Breast epithelium (tissue), 4 donors: ENCODE measurements around the gene CALML3. TPM values are rescaled to one million over a fixed set of nuclear protein-coding genes. Genes with fewer than 3 reads are reported as not detected.
A peak's percentile ranks its signal among the peaks of the same experiment; 100 is the strongest.
"Not testable (repeated sequence)": the region's sequence is repeated elsewhere in the genome, so short reads cannot be mapped to it uniquely, and the experiment has no call there.

ENCODE experiments used
- DNase-seq, 2 donors: peaks; one replicate each; pipeline ENCODE4 v3.0.0-alpha.2; 2019; ENCODE audit warnings: low spot score in 2 of 2
- H3K27ac ChIP-seq, 2 donors: fragments of 200-600 bp; sonication (generic) in 1 of 2; one replicate each; pipeline ENCODE4 v1.5.1; 2016 to 2019; ENCODE audit warnings: mild to moderate bottlenecking in 1 of 2
- H3K27me3 ChIP-seq, 2 donors: fragments of 200-600 bp; sonication (generic) in 1 of 2; one replicate each; pipeline versions ENCODE4 v1.5.1 to v1.6.0; 2017 to 2019; ENCODE audit warnings: control low read depth in 1 of 2, mild to moderate bottlenecking in 1 of 2
- H3K36me3 ChIP-seq: fragments of 200-600 bp; one replicate; pipeline ENCODE4 v1.5.1; 2019
- H3K4me1 ChIP-seq, 2 donors: fragments of 200-600 bp; sonication (generic); one replicate each; pipeline ENCODE4 v1.5.1; 2016 to 2019; ENCODE audit warnings: control low read depth in 1 of 2
- H3K4me3 ChIP-seq, 3 donors: fragments of 200-600 bp; sonication (generic); 1 replicate in 2 of 3; 2 replicates in 1 of 3; pipeline ENCODE4 v1.5.1; 2016 to 2019; ENCODE audit warnings: mild to moderate bottlenecking in 3 of 3, moderate library complexity in 2 of 3
- H3K9me3 ChIP-seq, 2 donors: fragments of 200-600 bp; sonication (generic) in 1 of 2; one replicate each; pipeline ENCODE4 v1.5.1; 2016 to 2019; ENCODE audit warnings: control low read depth in 1 of 2
- POLR2A ChIP-seq: fragments of 450-650 bp; IDR thresholded peaks from one replicate; pipeline ENCODE4 v1.6.1; 2016; ENCODE audit warnings: antibody characterized with exemption, mild to moderate bottlenecking, moderate library complexity
- POLR2AphosphoS5 ChIP-seq, 3 donors: sonication (generic); formaldehyde crosslinking; IDR thresholded peaks; one replicate each; pipeline ENCODE4 v1.6.1; 2017; ENCODE audit warnings: antibody characterized with exemption in 3 of 3
- intact Hi-C: fragments of 100-400 bp; cut with DNase I; formaldehyde crosslinking; loops from one replicate; pipeline ENCODE4 v1.15.1; 2023; ENCODE audit warnings: low total_unique reads
- total RNA-seq, 3 donors: library from RNA; depleted of rRNA; stranded (reverse); fragments of >200 nt; gene quantifications; one replicate each; pipeline ENCODE4 v1.1.0, GENCODE V29; 2016
- TF ChIP-seq, protein P1 (sequence below), 3 donors: fragments of 450-650 bp; IDR thresholded peaks; one replicate each; pipeline ENCODE4 v1.5.1; 2016 to 2017; ENCODE audit warnings: antibody characterized with exemption in 3 of 3, mild to moderate bottlenecking in 3 of 3, moderate library complexity in 3 of 3

CALML3 gene
- 10 to 100 TPM in 1 of 3 donors, 1 to 10 TPM in 1, not detected in 1; 3.6 to 13.5 TPM for total RNA-seq

DNA sequence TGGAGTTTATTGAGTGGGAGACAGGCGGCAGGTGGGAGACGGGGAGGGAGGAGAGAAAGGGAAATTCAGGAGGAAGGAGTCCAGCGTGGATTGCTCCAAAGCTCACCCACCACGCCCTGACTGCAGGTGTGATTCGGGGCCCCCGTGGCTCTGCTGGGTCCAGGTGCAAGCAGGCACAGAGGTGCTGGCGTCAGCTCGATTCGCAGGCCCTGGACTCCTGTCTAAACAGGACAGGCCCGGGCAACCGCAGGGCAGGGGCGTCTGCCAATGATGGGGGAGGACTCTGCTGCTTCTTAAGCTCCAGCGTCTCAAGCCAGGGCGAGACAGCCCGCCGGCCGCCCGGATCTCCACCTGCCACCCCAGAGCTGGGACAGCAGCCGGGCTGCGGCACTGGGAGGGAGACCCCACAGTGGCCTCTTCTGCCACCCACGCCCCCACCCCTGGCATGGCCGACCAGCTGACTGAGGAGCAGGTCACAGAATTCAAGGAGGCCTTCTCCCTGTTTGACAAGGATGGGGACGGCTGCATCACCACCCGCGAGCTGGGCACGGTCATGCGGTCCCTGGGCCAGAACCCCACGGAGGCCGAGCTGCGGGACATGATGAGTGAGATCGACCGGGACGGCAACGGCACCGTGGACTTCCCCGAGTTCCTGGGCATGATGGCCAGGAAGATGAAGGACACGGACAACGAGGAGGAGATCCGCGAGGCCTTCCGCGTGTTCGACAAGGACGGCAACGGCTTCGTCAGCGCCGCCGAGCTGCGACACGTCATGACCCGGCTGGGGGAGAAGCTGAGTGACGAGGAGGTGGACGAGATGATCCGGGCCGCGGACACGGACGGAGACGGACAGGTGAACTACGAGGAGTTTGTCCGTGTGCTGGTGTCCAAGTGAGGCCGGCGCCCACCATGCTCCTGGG lies at the start of gene CALML3:
Gene CALML3, plus strand, starts transcription at position 321 of the 920 bp plus-strand sequence. Its CDS starts 125 bp downstream, at position 446.
- Histone ChIP-seq H3K9me3 (no peaks in the 10 kb centered on the region), H3K4me1 (no peaks in the 10 kb centered on the region), H3K36me3 (no peaks in the 10 kb centered on the region), H3K27ac (peak within 1 kb of the TSS; percentile 73 to 86), H3K27me3 (no peaks in the 10 kb centered on the region), H3K4me3 (peak within 1 kb of the TSS in 2 of 3 donors; percentile 49 to 58)
- no peak for TF ChIP-seq POLR2A
- TF ChIP-seq POLR2AphosphoS5 (IDR thresholded peaks at IDR 0.05), result no peak
- TF ChIP-seq, protein P1, sequence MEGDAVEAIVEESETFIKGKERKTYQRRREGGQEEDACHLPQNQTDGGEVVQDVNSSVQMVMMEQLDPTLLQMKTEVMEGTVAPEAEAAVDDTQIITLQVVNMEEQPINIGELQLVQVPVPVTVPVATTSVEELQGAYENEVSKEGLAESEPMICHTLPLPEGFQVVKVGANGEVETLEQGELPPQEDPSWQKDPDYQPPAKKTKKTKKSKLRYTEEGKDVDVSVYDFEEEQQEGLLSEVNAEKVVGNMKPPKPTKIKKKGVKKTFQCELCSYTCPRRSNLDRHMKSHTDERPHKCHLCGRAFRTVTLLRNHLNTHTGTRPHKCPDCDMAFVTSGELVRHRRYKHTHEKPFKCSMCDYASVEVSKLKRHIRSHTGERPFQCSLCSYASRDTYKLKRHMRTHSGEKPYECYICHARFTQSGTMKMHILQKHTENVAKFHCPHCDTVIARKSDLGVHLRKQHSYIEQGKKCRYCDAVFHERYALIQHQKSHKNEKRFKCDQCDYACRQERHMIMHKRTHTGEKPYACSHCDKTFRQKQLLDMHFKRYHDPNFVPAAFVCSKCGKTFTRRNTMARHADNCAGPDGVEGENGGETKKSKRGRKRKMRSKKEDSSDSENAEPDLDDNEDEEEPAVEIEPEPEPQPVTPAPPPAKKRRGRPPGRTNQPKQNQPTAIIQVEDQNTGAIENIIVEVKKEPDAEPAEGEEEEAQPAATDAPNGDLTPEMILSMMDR (IDR thresholded peaks at IDR 0.05), result no peak
- intact Hi-C loops, result no loop called here
- DNase-seq, result peak; percentile 50 to 78

DNA sequence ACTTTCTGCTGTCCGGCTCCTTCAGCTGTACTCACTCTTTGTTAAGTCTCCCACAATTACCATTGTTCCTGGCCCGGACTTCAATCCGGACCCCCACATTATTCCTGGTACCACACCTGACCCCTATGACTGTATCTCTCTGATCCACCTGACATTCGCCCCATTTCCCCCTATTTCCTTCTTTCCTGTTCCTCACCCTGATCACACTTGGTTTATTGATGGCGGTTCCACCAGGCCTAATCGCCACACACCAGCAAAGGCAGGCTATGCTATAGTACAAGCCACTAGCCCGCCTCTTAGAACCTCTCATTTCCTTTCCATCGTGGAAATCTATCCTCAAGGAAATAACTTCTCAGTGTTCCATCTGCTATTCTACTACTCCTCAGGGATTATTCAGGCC lies 49.7 kb upstream of the CALML3 start:
- DNase-seq, H3K9me3 ChIP-seq, H3K27ac ChIP-seq, intact Hi-C loops, H3K4me1 ChIP-seq, H3K36me3 ChIP-seq, H3K4me3 ChIP-seq, H3K27me3 ChIP-seq: not testable (repeated sequence)

DNA sequence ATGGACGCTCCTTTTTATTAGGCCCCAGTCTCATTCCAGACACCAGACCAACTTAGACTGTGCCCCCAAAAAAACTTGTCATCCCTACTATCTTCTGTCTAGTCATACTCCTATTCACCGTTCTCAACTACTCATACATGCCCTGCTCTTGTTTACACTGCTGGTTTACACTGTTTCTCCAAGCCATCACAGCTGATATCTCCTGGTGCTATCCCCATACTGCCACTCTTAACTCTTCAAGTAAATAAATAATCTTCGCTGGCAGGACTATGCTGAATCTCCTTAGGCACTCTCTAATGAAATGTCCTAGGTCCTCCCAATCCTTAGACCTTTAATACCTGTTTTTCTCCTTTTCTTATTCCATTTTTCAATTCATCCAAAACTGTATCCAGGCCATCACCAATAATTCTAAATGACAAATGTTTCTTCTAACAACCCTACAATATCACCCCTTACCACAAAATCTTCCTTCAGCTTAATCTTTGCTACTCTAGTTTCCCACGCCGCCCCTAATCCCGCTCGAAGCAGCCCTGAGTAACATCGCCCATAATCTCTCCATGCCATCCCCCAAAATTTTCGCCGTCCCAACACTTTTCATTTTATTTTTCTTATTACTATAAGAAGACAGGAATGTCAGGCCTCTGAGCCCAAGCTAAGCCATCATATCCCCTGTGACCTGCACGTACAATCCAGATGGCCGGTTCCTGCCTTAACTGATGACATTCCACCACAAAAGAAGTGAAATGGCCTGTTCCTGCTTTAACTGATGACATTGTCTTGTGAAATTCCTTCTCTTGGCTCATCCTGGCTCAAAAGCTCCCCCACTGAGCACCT lies 48.6 kb upstream of the CALML3 start:
- peak in 1 of 2 donors; percentile 6 for DNase-seq
- intact Hi-C loops, result not testable (repeated sequence)

DNA sequence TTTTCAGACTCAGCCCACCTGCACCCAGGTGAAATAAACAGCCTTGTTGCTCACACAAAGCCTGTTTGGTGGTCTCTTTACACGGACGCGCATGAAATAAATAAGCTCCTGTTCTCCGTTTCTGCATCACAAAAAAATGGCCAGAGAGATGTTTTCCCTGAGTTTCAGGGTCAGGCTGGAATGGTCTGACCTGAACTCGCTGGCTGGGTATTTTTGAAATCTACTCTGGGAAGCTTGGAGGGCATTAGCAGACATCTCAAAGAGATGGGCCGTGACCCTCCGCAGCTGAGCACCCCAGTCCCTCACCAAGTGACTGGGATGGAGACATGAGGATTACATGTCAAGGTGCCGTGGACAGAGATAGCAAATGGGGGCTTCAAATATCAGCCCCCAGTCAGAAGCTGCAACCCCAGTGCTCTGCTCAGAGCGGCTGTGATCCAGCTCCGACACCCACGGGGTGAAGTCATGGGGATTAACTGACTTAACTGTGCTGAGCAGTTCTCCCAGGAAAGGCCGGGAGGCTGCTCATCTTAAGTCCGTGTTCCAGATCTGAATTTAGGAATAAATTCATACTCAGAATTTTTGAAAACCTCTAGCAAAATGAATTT lies 47.7 kb upstream of the CALML3 start:
- H3K36me3 ChIP-seq, result no peaks in the 10 kb centered on the region
- no peaks in the 10 kb centered on the region for H3K27me3 ChIP-seq
- DNase-seq, result no peak
- intact Hi-C loops, result no loop called here
- H3K27ac ChIP-seq, result no peak overlapping the region
- TF ChIP-seq, protein P1 (IDR thresholded peaks at IDR 0.05), result no peak
- TF ChIP-seq POLR2A (no peak), POLR2AphosphoS5 (IDR thresholded peaks at IDR 0.05) (no peak)
- H3K4me3 ChIP-seq, result no peak overlapping the region
- H3K9me3 ChIP-seq, result no peaks in the 10 kb centered on the region
- H3K4me1 ChIP-seq, result no peaks in the 10 kb centered on the region

More for the DNA sequence above, 48.6 kb upstream of the CALML3 start:
- H3K36me3 ChIP-seq, H3K27me3 ChIP-seq, H3K9me3 ChIP-seq, H3K4me3 ChIP-seq, H3K4me1 ChIP-seq, H3K27ac ChIP-seq: not testable (repeated sequence)

DNA sequence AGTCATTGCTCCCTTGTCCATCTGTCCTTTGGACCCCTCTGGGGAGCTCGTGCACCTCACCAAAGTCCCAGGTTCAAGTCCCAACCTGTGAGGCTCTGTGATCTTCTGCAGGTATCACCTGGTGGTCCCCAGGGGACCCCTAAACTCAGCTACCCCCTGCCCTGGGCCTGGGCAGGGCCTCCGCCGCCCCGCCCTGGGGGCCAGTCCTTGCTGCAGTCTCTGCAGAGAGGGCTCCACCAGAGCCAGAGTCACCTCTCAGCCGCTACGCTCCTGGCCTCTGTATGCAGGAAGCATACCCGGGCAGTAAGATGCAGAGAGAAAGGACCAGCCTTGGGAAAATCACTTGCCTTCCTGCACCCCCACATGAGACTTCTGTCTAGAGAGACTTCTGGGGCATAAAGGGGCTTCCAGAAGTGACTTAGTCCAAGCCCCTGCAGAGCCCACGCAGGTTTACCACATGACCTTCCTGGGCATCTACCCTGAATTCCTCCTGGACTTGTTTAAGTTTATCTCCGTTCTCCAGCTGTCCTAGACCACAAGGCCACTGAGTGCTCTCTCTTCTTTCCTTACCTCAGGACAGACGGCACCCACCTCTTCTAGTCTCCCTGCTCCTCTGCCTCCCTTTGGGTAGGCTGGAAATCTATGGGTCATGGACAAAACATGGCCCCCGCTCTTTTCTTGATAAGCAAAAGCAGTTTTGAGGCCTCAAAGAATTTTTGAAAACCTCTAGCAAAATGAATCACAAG lies 46.6 kb upstream of the CALML3 start:
- TF ChIP-seq, protein P1 (IDR thresholded peaks at IDR 0.05), result no peak
- TF ChIP-seq POLR2AphosphoS5 (IDR thresholded peaks at IDR 0.05) (no peak), POLR2A (no peak)
- intact Hi-C loops, result no loop called here
- Histone ChIP-seq H3K27me3 (no peaks in the 10 kb centered on the region), H3K4me1 (no peaks in the 10 kb centered on the region), H3K4me3 (no peak overlapping the region), H3K9me3 (no peaks in the 10 kb centered on the region), H3K36me3 (no peaks in the 10 kb centered on the region), H3K27ac (no peak overlapping the region)
- DNase-seq, result peak in 1 of 2 donors; percentile 13
